Measurements from ENCODE around the gene FBN2.
"Not testable (repeated sequence)": the region's sequence is repeated elsewhere in the genome, so short reads cannot be mapped to it uniquely, and the experiment has no call there.

The FBN2 gene

GRCh38 chr5:128414469-128414868 is 123.6 kb downstream of the FBN2 start:
- DNase-seq: no peak

- DNase-seq: no peak
Observed at GRCh38 chr5:128413356-128413755, 124.7 kb downstream of the FBN2 start.

GRCh38 chr5:128412145-128412930 is 125.7 kb downstream of the FBN2 start:
- DNase-seq: no peak

GRCh38 chr5:128409166-128409800 is 128.8 kb downstream of the FBN2 start:
- DNase-seq: no peak

- DNase-seq: no peak
Observed at GRCh38 chr5:128408622-128409021, 129.4 kb downstream of the FBN2 start.

- DNase-seq: no peak
Observed at GRCh38 chr5:128407944-128408343, 130.1 kb downstream of the FBN2 start.

GRCh38 chr5:128406803-128407202 is 131.2 kb downstream of the FBN2 start:
- DNase-seq: no peak

GRCh38 chr5:128405159-128405558 is 132.9 kb downstream of the FBN2 start:
- no peak for DNase-seq

GRCh38 chr5:128403333-128403732 is 134.7 kb downstream of the FBN2 start:
- no peak for DNase-seq

- DNase-seq: no peak
Observed at GRCh38 chr5:128402506-128402905, 135.5 kb downstream of the FBN2 start.

- not testable (repeated sequence) for DNase-seq
Observed at GRCh38 chr5:128400766-128401165, 137.3 kb downstream of the FBN2 start.

- DNase-seq: no peak
Observed at GRCh38 chr5:128399111-128399510, 138.9 kb downstream of the FBN2 start.

GRCh38 chr5:128397876-128398275 is 140.2 kb downstream of the FBN2 start:
- no peak for DNase-seq

GRCh38 chr5:128395073-128395472 is 143.0 kb downstream of the FBN2 start:
- DNase-seq: no peak

- no peak for DNase-seq
Observed at GRCh38 chr5:128384068-128384467, 154.0 kb downstream of the FBN2 start.

- DNase-seq: no peak
Observed at GRCh38 chr5:128380337-128380736, 157.7 kb downstream of the FBN2 start.

GRCh38 chr5:128378632-128379031 is 159.4 kb downstream of the FBN2 start:
- no peak for DNase-seq

- no peak for DNase-seq
Observed at GRCh38 chr5:128378196-128378595, 159.8 kb downstream of the FBN2 start.

- DNase-seq: no peak
Observed at GRCh38 chr5:128376577-128376976, 161.5 kb downstream of the FBN2 start.

- no peak for DNase-seq
Observed at GRCh38 chr5:128366147-128366546, 171.9 kb downstream of the FBN2 start.

- DNase-seq: no peak
Observed at GRCh38 chr5:128362370-128362769, 175.7 kb downstream of the FBN2 start.

GRCh38 chr5:128358826-128359225 is 179.2 kb downstream of the FBN2 start:
- DNase-seq: no peak

- DNase-seq: no peak
Observed at GRCh38 chr5:128357226-128357625, 180.8 kb downstream of the FBN2 start.

- DNase-seq: no peak
Observed at GRCh38 chr5:128355961-128356360, 182.1 kb downstream of the FBN2 start.

Data from stimulated activated CD4-positive, alpha-beta T cell treated with anti-CD3 and anti-CD28 coated beads, Interleukin-15, amount 100 ng/mL, for 24 hours (primary cell).